Heart left ventricle (tissue), 16 donors: ENCODE results near the gene BTBD3. TPM values are rescaled to one million over a fixed set of nuclear protein-coding genes. Genes with fewer than 3 reads are reported as not detected.

Experiments used
- ATAC-seq, 4 donors: fragments of 200-7000 bp; cut with Tn5 transposase; one replicate each; pipeline ENCODE4 v1.9.1; 2020 to 2022; ENCODE audit warnings: moderate library complexity in 4 of 4, mild to moderate bottlenecking in 3 of 4, moderate number of reproducible peaks in 1 of 4
- DNase-seq, 5 donors: peaks; one replicate each; pipeline ENCODE4 v3.0.0-alpha.2; 2020
- H3K27ac ChIP-seq, 12 donors: fragments of 200-600 bp; sonication (generic) in 4 of 12; one replicate each; pipeline versions ENCODE4 v1.5.0 to v1.8.0; 2016 to 2022; ENCODE audit warnings: mild to moderate bottlenecking in 2 of 12
- H3K27me3 ChIP-seq, 9 donors: fragments of 200-600 bp; sonication (generic) in 2 of 9; one replicate each; pipeline versions ENCODE4 v1.5.1 to v1.8.0; 2016 to 2022; ENCODE audit warnings: mild to moderate bottlenecking in 3 of 9
- H3K36me3 ChIP-seq, 9 donors: fragments of 200-600 bp; sonication (generic) in 2 of 9; one replicate each; pipeline versions ENCODE4 v1.5.0 to v1.8.0; 2018 to 2022; ENCODE audit warnings: mild to moderate bottlenecking in 2 of 9
- H3K4me1 ChIP-seq, 12 donors: fragments of 200-600 bp; sonication (generic) in 4 of 12; one replicate each; pipeline versions ENCODE4 v1.5.0 to v1.8.0; 2016 to 2022; ENCODE audit warnings: mild to moderate bottlenecking in 3 of 12
- H3K4me3 ChIP-seq, 12 donors: fragments of 200-600 bp; sonication (generic) in 4 of 12; one replicate each; pipeline versions ENCODE4 v1.5.0 to v1.8.0; 2017 to 2022; ENCODE audit warnings: mild to moderate bottlenecking in 9 of 12, moderate library complexity in 4 of 12
- H3K9me3 ChIP-seq, 12 donors: fragments of 200-600 bp; sonication (generic) in 4 of 12; one replicate each; pipeline versions ENCODE4 v1.5.0 to v1.8.0; 2016 to 2022; ENCODE audit warnings: mild to moderate bottlenecking in 1 of 12
- POLR2A ChIP-seq, 2 donors: fragments of 450-650 bp; IDR thresholded peaks; one replicate each; pipeline ENCODE4 v1.6.1; 2017; ENCODE audit warnings: antibody characterized with exemption in 2 of 2, mild to moderate bottlenecking in 2 of 2, moderate library complexity in 2 of 2
- WGBS, 4 donors: extraction: QIAGEN DNeasy Blood & Tissue Kit in 2 of 4; methylation state at CpG; one replicate each; pipeline versions ENCODE4 v1.1.5 to v1.1.7; 2013 to 2018; 5-methylcytosine and 5-hydroxymethylcytosine counted together
- intact Hi-C, 10 donors: fragments of 100-400 bp; cut with DNase I; formaldehyde crosslinking; loops; one replicate each; pipeline versions ENCODE4 v1.11.1 to v1.14.2; 2022
- polyA plus RNA-seq, 2 donors: library from polyadenylated mRNA; stranded (reverse); fragments of 200-250 nt; gene quantifications; one replicate each; pipeline ENCODE4 v1.2.3, GENCODE V29; 2013
- total RNA-seq, 9 donors: library from RNA; depleted of rRNA in 2 of 9; stranded (reverse); fragments of >200 nt in 2 of 9; fragmentation: NEBNext Ultra II Directional in 3 of 9; extraction: Animal tissue kit (Norgen Biotek cat#: 25700) in 3 of 9; gene quantifications; one replicate each; pipeline versions ENCODE4 v1.1.0 to v1.2.4, GENCODE V29; 2016 to 2023
- TF ChIP-seq, protein P1 (sequence below), 12 donors: fragments of 200-600 bp; sonication (generic) in 4 of 12; IDR thresholded peaks; one replicate each; pipeline versions ENCODE4 v1.5.0 to v1.8.0; 2018 to 2022; ENCODE audit warnings: antibody characterized with exemption in 12 of 12, mild to moderate bottlenecking in 5 of 12
- donor health status: ischemic (EF 13 %, LVEDD 7.1; RV severe dilation, severe dysfunction).
- donor health status: healthy with polysubstance abuse.
- donor health status: DM: no; HTN: yes; CAD: no.
- donor health status: DM: no; HTN: no; CAD: no.
- donor health status: ischemic (EF 25% LVEDD 6.9; RV normal size, moderate dysfunction).
- donor health status: ischemic (EF 25% LVEDD 5.7; RV mildly dilated, moderate dysfunction).
- donor health status: healthy.
- donor health status: DM: yes; HTN: yes; CAD: no.
- donor health status: ischemic (EF 35%, LVEDD 5.7; RV mildly dilated, moderate dysfunction).
- donor health status: nonischemic (EF 11% LVEDD 7.7; RV severe dilation, severe dysfunction).
- donor health status: DM: yes; HTN: yes; CAD: no.
- donor health status: PGD.
- donor health status: ischemic (EF 29% LVEDD 5.4; RV normal size, mild dysfunction).
- donor health status: nonischemic (EF 23%, LVEDD 6.1; RV moderate dilation, normal function).

Gene BTBD3
- total and polyA plus RNA-seq, 11 donors = 4.8 to 33.9 (median 23.9) TPM

DNA sequence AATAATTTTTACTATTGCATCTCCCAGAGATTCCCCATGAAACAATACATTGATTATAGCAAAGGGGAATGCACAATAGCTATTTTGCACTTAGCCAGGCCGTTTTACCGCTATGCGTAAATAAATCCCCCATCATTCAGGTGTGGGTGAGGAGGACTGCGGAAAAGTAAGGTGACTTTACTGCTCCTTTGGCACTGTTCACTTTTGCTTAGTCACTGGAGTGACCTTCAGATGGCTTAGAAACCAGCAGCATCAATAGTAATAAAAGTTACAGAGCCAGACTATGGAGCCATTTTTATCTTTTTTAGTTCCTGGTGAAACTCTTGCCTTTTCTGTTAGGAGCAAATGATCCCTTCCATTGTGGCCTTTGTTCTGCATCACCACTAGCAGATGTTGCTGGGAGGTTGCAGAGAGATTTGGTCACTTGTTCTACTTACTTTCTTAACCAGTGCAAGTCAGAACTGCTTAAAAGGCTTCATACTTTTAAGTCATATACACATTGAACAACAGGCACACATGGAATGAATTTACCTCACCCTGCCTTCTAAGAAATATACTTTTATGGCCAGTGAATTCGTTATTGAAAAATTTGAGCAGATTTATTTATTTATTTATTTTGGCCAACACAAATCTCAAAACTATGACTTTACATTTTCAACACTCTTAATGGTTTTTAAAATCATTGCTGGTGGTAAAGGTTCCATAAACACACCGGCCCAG is 12.1 kb upstream of the BTBD3 start:
- 89 to 90% (median 90%) methylated on average over 6 of the region's 6 CpGs for whole genome bisulfite sequencing, 4 donors
- Histone ChIP-seq H3K4me1 (peaks cover 0 to 50% (median 17%) of the 10 kb centered on the region in 12 donors), H3K9me3 (no peaks in the 10 kb centered on the region), H3K27ac (peak overlapping the region in 1 of 12 donors; percentile 33), H3K4me3 (no peak overlapping the region), H3K27me3 (no peaks in the 10 kb centered on the region), H3K36me3 (peaks cover 0 to 3% (median 0%) of the 10 kb centered on the region in 9 donors)
- no peak for DNase-seq
- intact Hi-C loops = no loop called here
- TF ChIP-seq, protein P1, sequence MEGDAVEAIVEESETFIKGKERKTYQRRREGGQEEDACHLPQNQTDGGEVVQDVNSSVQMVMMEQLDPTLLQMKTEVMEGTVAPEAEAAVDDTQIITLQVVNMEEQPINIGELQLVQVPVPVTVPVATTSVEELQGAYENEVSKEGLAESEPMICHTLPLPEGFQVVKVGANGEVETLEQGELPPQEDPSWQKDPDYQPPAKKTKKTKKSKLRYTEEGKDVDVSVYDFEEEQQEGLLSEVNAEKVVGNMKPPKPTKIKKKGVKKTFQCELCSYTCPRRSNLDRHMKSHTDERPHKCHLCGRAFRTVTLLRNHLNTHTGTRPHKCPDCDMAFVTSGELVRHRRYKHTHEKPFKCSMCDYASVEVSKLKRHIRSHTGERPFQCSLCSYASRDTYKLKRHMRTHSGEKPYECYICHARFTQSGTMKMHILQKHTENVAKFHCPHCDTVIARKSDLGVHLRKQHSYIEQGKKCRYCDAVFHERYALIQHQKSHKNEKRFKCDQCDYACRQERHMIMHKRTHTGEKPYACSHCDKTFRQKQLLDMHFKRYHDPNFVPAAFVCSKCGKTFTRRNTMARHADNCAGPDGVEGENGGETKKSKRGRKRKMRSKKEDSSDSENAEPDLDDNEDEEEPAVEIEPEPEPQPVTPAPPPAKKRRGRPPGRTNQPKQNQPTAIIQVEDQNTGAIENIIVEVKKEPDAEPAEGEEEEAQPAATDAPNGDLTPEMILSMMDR (IDR thresholded peaks at IDR 0.05) = no peak
- TF ChIP-seq POLR2A (IDR thresholded peaks at IDR 0.05) = no peak
- peak in 2 of 4 donors; percentile 52 to 75 for ATAC-seq

DNA sequence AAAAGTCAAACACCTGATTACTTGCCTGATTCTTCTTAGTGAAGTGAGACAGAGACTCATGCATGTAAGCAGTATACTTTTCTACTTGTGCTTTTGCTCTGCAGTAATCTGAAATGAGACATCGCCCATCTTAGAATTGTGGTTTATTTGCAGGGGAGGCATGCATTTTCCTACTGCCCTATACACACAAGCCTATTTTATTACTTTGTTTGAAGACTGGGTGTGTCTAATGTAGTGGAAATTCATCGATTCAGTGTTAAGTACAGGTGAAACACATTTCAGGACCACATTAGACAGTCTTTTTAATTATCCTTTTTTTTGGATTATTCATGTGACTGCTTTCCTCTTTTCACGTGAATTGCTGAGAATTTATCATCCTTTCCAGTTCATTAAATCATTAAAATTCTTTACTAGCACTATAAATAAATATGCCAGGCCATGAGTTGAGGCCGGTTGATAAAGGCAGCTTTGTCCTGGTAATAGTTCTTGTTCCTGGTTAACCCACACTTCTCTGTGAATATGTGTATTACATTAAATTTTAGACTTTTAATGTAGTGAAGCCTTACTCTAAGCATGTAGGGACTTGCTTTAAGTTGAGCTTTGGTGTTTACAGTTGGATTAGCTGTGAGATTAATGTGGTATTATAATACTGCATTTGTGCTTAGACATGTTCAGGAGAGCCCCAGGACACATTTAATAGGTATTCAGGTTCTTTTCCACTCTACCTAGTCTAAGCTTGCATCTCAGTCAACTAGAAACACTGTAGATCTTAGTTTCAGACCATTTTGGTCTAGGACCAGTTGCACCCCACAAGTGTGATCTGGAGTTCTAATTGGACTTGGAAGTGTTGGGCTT is 10.8 kb upstream of the BTBD3 start:
- no peak overlapping the region for H3K27ac ChIP-seq
- no peak overlapping the region for H3K4me3 ChIP-seq
- intact Hi-C loops = no loop called here
- DNase-seq (no peak), ATAC-seq (no peak)
- H3K9me3 ChIP-seq = no peaks in the 10 kb centered on the region
- peaks cover 0 to 51% (median 17%) of the 10 kb centered on the region in 12 donors for H3K4me1 ChIP-seq
- H3K27me3 ChIP-seq = no peaks in the 10 kb centered on the region
- TF ChIP-seq, protein P1 (IDR thresholded peaks at IDR 0.05) = no peak
- TF ChIP-seq POLR2A (IDR thresholded peaks at IDR 0.05) = no peak
- no peaks in the 10 kb centered on the region for H3K36me3 ChIP-seq
- 59 to 66% (median 61%) methylated on average over 4 of the region's 4 CpGs for WGBS, 4 donors

DNA sequence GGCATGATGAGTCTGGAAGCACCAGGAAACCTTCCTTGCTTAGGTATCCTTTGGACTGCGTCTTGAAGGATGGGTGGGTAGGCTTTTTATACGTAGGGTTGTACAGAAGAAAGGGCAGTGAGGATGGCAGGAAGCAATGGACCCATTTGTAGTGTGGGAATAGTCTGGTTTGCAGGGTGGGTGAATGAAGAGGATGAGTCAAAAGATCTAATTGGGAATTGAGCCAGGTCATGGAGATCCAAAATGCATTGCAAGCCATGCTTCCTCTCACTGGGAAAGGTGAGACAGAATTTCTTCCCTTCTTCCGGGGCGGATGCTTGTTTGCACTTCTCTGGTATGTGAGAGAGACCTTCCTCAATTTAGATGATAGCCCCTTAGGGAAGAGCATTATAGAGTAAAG is 10.1 kb upstream of the BTBD3 start:
- Histone ChIP-seq H3K36me3 (no peaks in the 10 kb centered on the region), H3K27ac (no peak overlapping the region), H3K27me3 (no peaks in the 10 kb centered on the region), H3K9me3 (no peaks in the 10 kb centered on the region), H3K4me1 (peaks cover 0 to 59% (median 20%) of the 10 kb centered on the region in 12 donors), H3K4me3 (no peak overlapping the region)
- intact Hi-C loops = no loop called here
- TF ChIP-seq, protein P1 (IDR thresholded peaks at IDR 0.05) = no peak
- TF ChIP-seq POLR2A (IDR thresholded peaks at IDR 0.05) = no peak
- 81 to 95% (median 93%) methylated on average over 4 of the region's 4 CpGs for WGBS, 4 donors
- DNase-seq = no peak
- ATAC-seq = no peak
